Activated CD8-positive, alpha-beta memory T cell treated with anti-CD3 and anti-CD28 coated beads, Interleukin-2, amount 50 U/mL, for 24 hours (primary cell): ENCODE measurements around the gene NEDD4L.

Source experiments
- DNase-seq: peaks from one replicate; pipeline ENCODE4 v3.0.0-alpha.2; 2020; ENCODE audit errors: extremely low read depth

Gene NEDD4L

GRCh38 chr18:58211510-58211909 is 167.5 kb downstream of the NEDD4L start:
- DNase-seq: no peak

- no peak for DNase-seq
These were observed 168.2 kb downstream of the NEDD4L start for GRCh38 chr18:58212274-58212673.

- no peak for DNase-seq
These were observed 169.4 kb downstream of the NEDD4L start for GRCh38 chr18:58213440-58213839.

GRCh38 chr18:58215011-58215410 is 171.0 kb downstream of the NEDD4L start:
- no peak for DNase-seq

- DNase-seq: no peak
These were observed 172.1 kb downstream of the NEDD4L start for GRCh38 chr18:58216071-58216481.

GRCh38 chr18:58217052-58217451 is 173.0 kb downstream of the NEDD4L start:
- no peak for DNase-seq

GRCh38 chr18:58218117-58218516 is 174.1 kb downstream of the NEDD4L start:
- DNase-seq: no peak

- no peak for DNase-seq
These were observed 177.2 kb downstream of the NEDD4L start for GRCh38 chr18:58221060-58221725.

- no peak for DNase-seq
These were observed 178.6 kb downstream of the NEDD4L start for GRCh38 chr18:58222432-58223125.

- DNase-seq: no peak
These were observed 179.8 kb downstream of the NEDD4L start for GRCh38 chr18:58223717-58224424.

- no peak for DNase-seq
These were observed 180.4 kb downstream of the NEDD4L start for GRCh38 chr18:58224425-58224750.

GRCh38 chr18:58225101-58225500 is 181.1 kb downstream of the NEDD4L start:
- DNase-seq: no peak

- DNase-seq: no peak
These were observed 182.4 kb downstream of the NEDD4L start for GRCh38 chr18:58226429-58226828.

GRCh38 chr18:58227361-58227930 is 183.4 kb downstream of the NEDD4L start:
- DNase-seq: no peak

- DNase-seq: no peak
These were observed 184.2 kb downstream of the NEDD4L start for GRCh38 chr18:58228176-58228575.

- DNase-seq: no peak
These were observed 184.7 kb downstream of the NEDD4L start for GRCh38 chr18:58228762-58229161.

GRCh38 chr18:58229162-58229561 is 185.1 kb downstream of the NEDD4L start:
- DNase-seq: no peak

GRCh38 chr18:58230438-58231179 is 186.6 kb downstream of the NEDD4L start:
- DNase-seq: no peak

GRCh38 chr18:58231930-58232329 is 187.9 kb downstream of the NEDD4L start:
- no peak for DNase-seq

GRCh38 chr18:58232668-58233067 is 188.6 kb downstream of the NEDD4L start:
- DNase-seq: no peak

- DNase-seq: no peak
These were observed 190.3 kb downstream of the NEDD4L start for GRCh38 chr18:58234359-58234741.

- DNase-seq: no peak
These were observed 191.0 kb downstream of the NEDD4L start for GRCh38 chr18:58235001-58235436.
